RWPE2 (cell line): ENCODE results near the gene HTRA3.

ENCODE experiments used
- ATAC-seq: fragments of 200-7000 bp; cut with Tn5 transposase; 3 replicates; pipeline ENCODE4 v1.9.1; 2021; ENCODE audit warnings: low read depth
- DNase-seq: peaks from one replicate; pipeline ENCODE4 v3.0.0-alpha.2; 2020; ENCODE audit warnings: low spot score
- H3K27ac ChIP-seq: fragments of 450-650 bp; 2 replicates; pipeline ENCODE4 v1.5.1; 2017; ENCODE audit warnings: mild to moderate bottlenecking; ENCODE audit not compliant: poor library complexity, severe bottlenecking
- H3K27me3 ChIP-seq: fragments of 250-450 bp; sonication (Bioruptor Pico); 2 replicates; pipeline ENCODE4 v1.5.1; 2021; ENCODE audit warnings: mild to moderate bottlenecking, moderate library complexity; ENCODE audit not compliant: insufficient read depth, poor library complexity, severe bottlenecking
- H3K36me3 ChIP-seq: fragments of 250-450 bp; sonication (Bioruptor Pico); 2 replicates; pipeline ENCODE4 v1.5.1; 2020; ENCODE audit warnings: low read depth, mild to moderate bottlenecking, moderate library complexity
- H3K4me1 ChIP-seq: fragments of 250-450 bp; sonication (Bioruptor Pico); 2 replicates; pipeline ENCODE4 v1.5.1; 2021; ENCODE audit warnings: mild to moderate bottlenecking, moderate library complexity; ENCODE audit not compliant: insufficient read depth, poor library complexity, severe bottlenecking
- H3K4me3 ChIP-seq: fragments of 250-450 bp; sonication (Bioruptor Pico); 2 replicates; pipeline ENCODE4 v1.5.1; 2021; ENCODE audit warnings: mild to moderate bottlenecking, moderate library complexity; ENCODE audit not compliant: severe bottlenecking
- H3K9me3 ChIP-seq: fragments of 250-450 bp; sonication (Bioruptor Pico); 2 replicates; pipeline ENCODE4 v1.5.1; 2021; ENCODE audit warnings: mild to moderate bottlenecking, moderate library complexity; ENCODE audit not compliant: severe bottlenecking
- CTCF ChIP-seq: fragments of 450-650 bp; IDR thresholded peaks from one replicate; pipeline ENCODE4 v1.5.1; 2017; ENCODE audit warnings: mild to moderate bottlenecking, moderate library complexity; ENCODE audit not compliant: poor library complexity, severe bottlenecking

Gene HTRA3

GRCh38 chr4:8345053-8345945, 75.7 kb downstream of the HTRA3 start:
- Histone ChIP-seq H3K4me3 (no peak overlapping the region), H3K27me3 (no peaks in the 10 kb centered on the region), H3K9me3 (no peaks in the 10 kb centered on the region), H3K36me3 (no peaks in the 10 kb centered on the region), H3K27ac (no peak overlapping the region), H3K4me1 (no peaks in the 10 kb centered on the region)
- DNase-seq = no peak
- no peak for TF ChIP-seq CTCF
- ATAC-seq = no peak

GRCh38 chr4:8345946-8346814, 76.6 kb downstream of the HTRA3 start:
- H3K4me1 ChIP-seq = no peaks in the 10 kb centered on the region
- H3K27ac ChIP-seq = no peak overlapping the region
- DNase-seq (no peak), ATAC-seq (no peak)
- no peak overlapping the region for H3K4me3 ChIP-seq
- no peaks in the 10 kb centered on the region for H3K36me3 ChIP-seq
- no peak for TF ChIP-seq CTCF
- H3K27me3 ChIP-seq = no peaks in the 10 kb centered on the region
- no peaks in the 10 kb centered on the region for H3K9me3 ChIP-seq

DNA sequence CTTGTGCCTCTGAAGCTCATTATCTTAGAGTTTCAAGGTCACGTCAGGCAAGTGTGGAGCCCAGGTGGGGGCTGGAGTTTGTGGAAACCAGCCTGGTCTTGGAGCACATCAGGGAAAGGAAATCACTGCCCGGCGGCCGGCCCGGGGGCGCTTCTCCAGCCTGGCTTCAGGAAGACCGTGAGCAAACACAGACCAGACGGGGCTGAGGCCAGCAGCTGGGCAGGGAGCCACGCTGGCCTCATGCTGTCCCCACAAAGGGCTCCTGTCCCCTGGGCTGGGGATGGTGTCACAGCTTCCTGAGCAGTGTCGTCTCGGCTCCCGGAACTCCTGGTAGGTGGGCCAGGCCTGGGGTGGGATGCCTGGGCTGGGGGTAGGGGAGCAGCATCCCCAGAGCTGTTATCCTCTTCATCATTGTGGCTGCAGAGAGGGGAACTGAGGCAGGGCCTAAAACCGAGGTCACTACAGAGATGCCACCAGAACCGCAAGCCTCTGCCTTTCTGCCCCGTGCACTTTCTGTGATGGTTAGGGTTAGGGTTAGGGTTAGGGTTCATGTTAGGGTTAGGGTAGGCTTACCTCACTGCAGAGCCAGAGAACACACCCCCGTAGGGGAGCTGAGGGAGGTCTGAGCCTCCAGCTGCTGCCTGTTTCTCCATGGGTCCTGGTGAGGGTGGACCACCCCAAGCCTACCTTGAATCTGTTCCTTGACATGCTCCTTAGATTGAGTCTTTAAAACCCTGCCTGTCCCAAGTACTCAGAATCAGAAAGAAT, 77.5 kb downstream of the HTRA3 start:
- DNase-seq (no peak), ATAC-seq (no peak)
- no peak overlapping the region for H3K4me3 ChIP-seq
- no peak overlapping the region for H3K27ac ChIP-seq
- H3K9me3 ChIP-seq = no peaks in the 10 kb centered on the region
- no peaks in the 10 kb centered on the region for H3K36me3 ChIP-seq
- no peaks in the 10 kb centered on the region for H3K27me3 ChIP-seq
- no peak for TF ChIP-seq CTCF
- H3K4me1 ChIP-seq = no peaks in the 10 kb centered on the region

- no peak overlapping the region for H3K27ac ChIP-seq
Measured at GRCh38 chr4:8347660-8348059, 78.1 kb downstream of the HTRA3 start.

More at GRCh38 chr4:8347660-8348059, 78.1 kb downstream of the HTRA3 start:
- Histone ChIP-seq H3K36me3 (no peaks in the 10 kb centered on the region), H3K9me3 (no peaks in the 10 kb centered on the region), H3K27me3 (no peaks in the 10 kb centered on the region), H3K4me3 (no peak overlapping the region), H3K4me1 (no peaks in the 10 kb centered on the region)
- no peak for ATAC-seq
- no peak for TF ChIP-seq CTCF
- DNase-seq = no peak
